Muscle of arm (tissue), 12 donors: ENCODE data around the gene WDR77. TPM values are rescaled to one million over a fixed set of nuclear protein-coding genes. Genes with fewer than 3 reads are reported as not detected.
A peak's percentile ranks its signal among the peaks of the same experiment; 100 is the strongest.

Experiments used
- DNase-seq: peaks from one replicate; pipeline ENCODE4 v3.0.0-alpha.2; 2013
- polyA plus RNA-seq, 12 donors: library from polyadenylated mRNA; unstranded; fragments of 120-200 nt; gene quantifications; one replicate each; pipeline ENCODE4 v1.2.1, GENCODE V29; 2013; ENCODE audit not compliant: insufficient read length in 12 of 12

WDR77 gene
- polyA plus RNA-seq, 12 donors: 31.2 to 45.2 (median 37.6) TPM; not detected in 1

DNA sequence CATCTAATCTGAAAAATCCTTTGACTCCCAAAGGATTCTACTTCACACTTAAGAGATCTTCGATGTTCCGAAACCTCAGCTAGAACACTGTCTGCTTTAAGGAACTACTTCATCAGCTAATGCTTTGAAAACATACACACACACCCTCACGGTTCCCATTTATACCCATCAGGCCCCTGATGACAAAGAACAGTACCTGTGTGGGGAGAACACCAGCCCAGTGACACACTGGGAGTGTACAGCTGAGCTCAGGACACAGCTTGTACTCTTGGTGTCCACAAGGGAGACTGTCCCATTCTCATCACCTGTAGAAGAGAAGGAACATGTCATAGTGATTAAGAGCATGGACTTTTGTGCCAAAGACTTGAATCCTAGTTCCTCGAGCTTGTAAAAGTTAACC is 6.6 kb downstream of the WDR77 start:
- no peak for DNase-seq

DNA sequence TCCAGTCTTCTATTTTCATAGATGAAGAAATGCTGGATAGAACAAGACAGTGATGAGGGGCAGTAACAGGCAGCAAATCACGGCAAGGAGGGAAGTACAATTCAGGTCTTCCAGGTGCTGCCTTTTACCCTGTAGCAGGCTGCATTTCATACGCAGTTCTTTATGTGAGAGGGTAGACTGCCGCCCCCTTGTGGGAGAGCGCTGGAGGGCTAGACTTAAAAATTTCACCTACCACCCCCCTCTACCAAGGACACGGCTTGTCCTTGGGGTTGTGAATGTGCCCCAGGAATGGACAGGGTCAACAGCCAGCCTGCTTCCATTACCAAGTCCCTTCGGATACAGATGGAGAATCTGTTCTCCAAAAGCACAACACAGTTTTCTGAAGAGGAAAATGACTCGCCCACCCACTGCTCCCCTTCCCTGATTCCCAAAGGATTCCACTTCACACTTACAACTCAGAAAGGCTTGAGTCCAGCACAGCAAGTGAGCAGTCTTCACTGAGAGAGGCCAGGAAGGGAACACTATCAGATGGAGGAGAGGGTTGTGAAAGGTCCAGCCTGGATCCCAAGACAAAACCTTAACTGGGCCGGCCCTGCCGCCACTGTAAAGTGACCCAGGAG is 7.4 kb downstream of the WDR77 start:
- DNase-seq: no peak

- no peak for DNase-seq
These were observed 9.3 kb downstream of the WDR77 start for GRCh38 chr1:111439461-111440351.

DNA sequence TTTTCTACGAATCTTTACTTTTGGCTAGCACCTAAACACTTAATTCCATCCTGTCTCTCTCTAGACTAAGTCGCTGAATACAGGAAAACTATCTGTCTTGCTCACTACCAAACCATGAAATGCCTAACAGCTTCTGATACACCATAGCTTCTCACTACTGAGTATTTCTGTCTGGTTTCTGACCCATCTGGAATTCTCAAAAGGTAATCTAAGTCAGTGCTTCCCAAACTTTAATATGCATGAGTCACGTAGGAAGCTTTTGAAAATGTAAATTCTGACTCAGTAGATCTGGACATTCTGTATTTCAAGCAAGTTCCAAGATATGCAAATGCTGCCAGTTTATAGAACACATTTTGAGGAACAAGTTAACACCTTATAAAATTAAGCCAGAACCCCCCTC is 12.3 kb downstream of the WDR77 start:
- no peak for DNase-seq

- DNase-seq: no peak
These were observed 24.8 kb downstream of the WDR77 start for GRCh38 chr1:111424281-111424680.

DNA sequence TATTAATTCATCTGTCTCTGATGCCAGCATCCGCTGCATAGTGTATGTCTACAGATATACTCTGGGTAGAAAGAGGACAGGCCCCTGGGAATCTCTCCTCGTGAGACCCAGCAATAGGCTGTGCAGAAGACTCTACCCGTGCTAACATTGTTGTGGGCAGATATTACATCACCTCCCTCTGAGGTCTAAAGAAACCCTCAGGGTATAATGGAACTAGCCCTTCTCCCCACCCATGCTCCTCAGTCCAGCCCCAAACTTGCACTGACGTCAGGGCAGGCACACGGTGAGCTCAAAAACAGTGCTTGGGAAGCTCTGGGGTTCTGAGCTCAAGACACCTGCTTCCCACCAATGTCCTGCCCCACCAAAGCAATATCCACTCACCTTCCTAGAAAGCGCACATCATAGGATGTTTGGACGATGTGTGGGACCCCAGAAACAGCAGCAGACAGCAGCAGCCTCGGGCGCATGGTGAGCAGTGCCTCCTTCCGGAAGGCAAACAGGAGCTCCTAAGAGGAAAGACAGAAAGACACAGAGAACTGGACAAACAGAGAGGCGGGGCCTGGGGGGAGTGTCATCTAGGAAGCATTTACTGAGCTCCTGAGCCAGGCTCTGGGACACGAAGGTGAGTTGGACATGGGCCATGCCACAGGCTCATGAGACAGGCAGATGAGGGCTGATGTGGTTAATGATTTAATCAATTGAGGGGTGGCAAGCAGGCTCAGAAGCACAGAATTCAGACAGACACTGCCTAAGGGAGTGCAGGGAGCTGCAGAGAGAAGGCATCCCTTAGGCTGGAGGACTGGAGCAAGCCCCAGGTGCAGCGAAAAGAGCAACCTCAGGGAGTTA is 26.3 kb downstream of the WDR77 start:
- DNase-seq: no peak

DNA sequence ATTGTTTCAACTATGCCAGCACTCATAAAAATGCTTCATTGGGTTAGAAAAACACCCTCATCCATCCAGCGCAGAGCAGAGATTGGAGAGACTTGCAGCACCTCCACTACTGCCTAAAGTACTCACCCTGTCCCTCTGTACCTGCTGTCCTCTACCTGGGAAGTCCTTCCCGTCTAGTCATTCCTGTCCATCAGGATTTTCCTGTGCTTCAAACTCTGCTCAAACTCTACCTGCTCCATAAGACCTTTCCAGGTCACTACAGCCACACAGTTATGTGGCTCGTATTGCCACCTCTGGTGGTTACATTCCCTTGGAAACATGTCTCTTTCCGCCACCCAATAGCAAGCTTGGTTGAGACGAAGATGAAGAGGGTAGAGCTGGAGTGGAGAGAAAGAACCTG is 28.7 kb downstream of the WDR77 start:
- no peak for DNase-seq

- DNase-seq: no peak
These were observed 30.0 kb downstream of the WDR77 start for GRCh38 chr1:111419037-111419436.

GRCh38 chr1:111417755-111418154 is 31.3 kb downstream of the WDR77 start:
- DNase-seq: no peak

DNA sequence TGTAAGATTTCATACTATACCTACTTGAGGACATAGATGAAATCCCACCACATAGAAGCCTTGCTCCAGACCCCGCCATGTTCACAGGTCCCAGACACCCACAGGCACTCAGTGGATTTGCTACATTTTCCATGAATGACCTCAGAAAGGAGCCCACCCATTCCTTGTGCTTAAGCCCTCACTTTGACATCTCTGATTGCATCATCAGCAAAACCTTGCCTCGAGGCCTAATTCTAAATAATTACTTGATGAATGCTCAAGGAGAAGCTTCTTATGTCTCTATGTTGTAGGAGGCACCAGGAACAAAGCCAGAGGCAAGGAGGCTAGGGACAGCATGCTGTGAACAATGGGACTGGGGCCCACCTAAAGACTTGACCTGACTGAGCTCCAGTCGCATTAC is 33.6 kb downstream of the WDR77 start:
- DNase-seq: no peak

DNA sequence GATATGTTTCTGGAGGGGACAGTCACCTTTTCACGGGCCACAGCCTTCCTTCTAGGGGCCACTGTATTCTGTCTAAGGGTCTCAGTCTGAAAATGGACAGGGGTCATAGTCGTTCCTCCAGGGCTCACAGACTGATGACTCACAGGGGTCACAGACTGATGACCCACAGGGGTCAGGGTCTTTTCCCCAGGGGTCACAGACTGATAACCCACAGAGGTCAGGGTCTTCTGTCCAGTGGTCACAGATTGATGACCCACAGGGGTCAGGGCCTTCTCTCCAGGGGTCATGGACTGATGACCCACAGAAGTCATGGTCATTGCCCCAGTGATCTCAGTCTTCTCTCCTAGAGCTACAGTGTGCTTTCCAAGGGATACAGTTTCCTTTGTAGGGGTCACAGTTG is 34.3 kb downstream of the WDR77 start:
- DNase-seq: no peak

DNA sequence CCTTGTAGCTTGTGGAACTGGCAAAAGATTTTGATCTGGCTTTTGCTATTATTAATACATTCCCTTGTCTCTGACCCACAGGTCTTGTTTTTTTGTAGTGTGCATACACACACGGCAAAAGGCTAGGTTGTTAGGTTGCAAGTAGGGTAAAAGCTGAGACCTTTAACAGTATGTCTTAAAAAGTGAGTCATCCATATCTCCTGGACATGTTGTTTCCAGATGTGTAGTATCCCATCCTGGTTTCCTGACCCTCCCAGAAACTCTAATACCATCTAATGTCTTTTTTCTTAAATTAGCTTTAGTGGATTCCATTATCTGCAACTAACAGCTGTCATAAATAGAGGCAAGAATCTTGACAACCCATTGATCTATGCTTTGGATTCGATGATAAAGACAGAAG is 36.2 kb downstream of the WDR77 start:
- no peak for DNase-seq

DNA sequence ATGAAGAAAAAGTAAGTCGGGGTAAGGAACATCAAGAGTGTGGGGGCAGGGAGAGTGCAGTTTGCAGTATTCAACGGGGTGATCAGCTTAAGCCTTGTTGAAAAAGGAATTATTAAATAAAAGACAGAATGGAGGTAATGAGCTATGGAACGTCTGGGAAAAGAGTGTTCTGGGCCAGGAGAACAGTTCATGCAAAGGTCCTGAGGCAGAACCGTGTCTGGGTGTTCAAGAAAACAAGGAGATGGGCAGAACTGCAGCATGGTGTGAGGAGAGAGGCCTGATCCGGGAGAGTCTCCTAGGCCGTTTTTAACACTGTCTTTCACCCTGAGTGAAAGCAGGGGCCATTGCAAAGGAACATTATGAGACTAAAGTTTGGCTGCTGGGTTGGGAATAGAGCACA is 41.8 kb downstream of the WDR77 start:
- no peak for DNase-seq

DNA sequence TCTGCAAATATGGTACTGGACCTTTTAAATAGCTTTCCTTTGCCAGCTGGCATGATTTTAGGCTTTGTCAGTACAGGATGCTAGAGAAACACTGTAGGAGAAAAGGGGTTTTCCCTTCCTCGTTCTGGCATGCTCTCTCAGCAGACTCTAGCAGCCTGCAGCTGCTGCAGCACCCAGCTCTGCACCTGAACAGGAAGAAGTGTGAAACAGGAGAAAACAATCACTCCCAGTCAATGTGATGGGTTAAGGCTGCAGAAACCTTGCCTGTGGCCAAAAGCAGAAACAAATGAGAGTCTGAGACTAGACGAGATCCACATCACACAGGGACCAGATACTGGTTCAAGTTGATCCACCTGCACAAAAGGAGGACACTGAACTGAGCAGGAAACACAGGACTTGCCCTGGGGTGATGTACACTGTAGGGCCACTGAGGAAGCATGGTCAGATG is 42.7 kb downstream of the WDR77 start:
- peak; percentile 54 for DNase-seq

GRCh38 chr1:111404588-111404987 is 44.5 kb downstream of the WDR77 start:
- no peak for DNase-seq

GRCh38 chr1:111402083-111402482 is 47.0 kb downstream of the WDR77 start:
- no peak for DNase-seq

DNA sequence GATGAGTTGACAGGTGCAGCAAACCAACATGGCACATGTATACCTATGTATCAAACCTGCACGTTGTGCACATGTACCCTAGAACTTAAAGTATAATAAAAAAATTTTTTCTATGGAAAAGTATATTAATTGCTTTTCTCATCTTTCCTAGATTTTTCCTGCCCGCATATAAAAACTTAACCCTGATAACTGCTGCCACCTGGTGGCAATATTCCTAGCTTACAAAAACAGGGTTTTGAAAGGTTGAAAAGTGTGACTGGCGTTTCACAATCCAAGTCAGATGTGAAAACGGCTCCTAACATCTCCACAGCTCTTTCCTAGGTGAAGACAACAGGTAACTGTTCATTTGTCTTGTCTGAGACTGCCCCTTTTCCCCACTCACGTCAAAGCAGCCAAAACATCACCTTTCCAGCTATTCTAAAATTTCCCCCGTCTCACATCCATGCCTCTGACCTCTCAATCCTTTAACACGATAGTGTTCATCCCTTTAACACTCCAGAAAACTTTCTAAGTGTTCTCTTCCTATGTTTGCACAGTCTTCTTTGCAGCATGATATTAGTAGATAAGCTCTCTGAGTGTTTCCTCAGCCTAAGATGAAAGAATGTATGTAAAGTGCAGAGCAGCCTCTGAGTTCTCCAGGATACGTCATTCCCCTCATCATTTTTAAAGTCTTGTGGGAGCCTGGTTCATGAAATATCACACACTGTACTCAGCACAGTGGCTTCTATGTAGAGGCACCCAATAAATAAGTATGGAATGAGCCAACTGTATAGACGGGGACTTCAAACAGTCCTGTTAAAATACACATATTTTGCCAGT is 49.1 kb downstream of the WDR77 start:
- DNase-seq: peak; percentile 31

- no peak for DNase-seq
These were observed 56.6 kb downstream of the WDR77 start for GRCh38 chr1:111392460-111392945.

DNA sequence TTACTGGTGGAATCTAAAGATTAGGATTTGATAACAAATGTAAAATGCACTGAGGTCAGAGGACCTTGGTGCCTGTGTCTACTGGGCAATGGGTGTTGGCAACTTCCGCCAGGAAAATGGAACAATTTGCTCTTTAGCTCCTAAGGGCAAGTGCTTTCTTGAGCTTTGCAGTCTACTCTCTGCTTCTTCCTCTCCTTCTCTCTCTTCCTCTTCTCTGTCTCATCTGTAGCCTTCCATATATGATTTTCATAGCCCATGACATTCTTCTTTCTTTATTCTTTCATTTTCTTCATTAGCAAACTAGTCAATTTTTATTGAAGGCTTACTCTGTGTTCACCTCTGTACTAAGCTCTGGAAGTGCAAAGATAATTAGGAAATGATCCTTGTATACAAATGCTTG is 57.0 kb downstream of the WDR77 start:
- no peak for DNase-seq
